ENCODE results near the gene ITGB5.
"Not testable (repeated sequence)": the region's sequence is repeated elsewhere in the genome, so short reads cannot be mapped to it uniquely, and the experiment has no call there.

Gene ITGB5

GRCh38 chr3:124766113-124767095 is 120.8 kb downstream of the ITGB5 start:
- DNase-seq = no peak

DNA sequence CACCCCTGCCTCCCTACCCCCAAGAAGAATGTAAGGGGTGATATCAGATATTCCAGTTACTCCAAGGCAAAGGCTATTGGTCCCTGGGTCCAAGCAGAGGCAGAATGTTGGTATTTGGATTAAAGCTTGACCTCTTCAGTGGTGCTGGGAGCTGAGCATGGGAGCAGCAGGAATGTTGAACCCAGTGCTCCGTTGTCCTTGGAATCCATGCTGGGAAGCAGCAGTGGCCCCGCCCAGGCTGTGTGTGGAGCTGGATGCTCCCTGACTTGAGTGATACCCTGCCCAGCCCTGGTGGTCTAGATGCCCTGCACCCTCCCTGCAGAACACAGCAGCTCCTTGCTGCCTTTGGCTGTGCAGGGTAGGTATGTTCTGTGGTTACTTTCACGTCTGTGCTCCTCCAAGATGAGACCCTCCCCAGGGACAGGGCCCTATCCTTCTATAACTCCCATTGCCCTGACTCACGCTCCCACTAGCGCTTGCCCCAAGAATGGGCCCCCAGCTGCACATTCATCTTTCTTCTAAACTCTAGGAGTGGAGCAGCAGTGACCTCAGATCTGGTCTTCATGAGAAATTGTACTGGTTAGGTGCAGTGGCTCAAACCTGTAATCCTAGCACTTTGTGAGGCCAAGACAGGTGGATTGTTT is 121.8 kb downstream of the ITGB5 start:
- DNase-seq = no peak

DNA sequence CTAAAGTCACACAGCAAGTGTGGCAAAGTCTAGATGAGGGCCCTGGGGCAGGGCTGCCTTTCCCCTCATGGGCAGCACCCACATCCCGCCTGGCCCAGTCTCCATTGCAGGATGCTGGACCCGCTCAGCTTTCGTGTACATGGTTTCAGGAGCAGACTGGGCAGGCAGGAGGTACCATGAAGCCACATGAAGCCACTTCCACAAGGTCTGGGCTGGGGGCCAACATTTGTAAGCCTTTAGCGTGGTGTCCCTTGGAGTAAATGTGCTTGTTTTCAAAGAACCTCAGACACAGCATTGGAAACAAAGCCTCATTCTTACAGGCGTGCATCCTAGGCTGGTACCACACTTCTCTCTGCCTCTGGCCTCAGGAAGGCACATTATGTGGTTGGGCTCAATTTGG is 122.4 kb downstream of the ITGB5 start:
- no peak for DNase-seq

- no peak for DNase-seq
Measured at GRCh38 chr3:124763644-124764358, 123.4 kb downstream of the ITGB5 start.

GRCh38 chr3:124763206-124763605 is 124.0 kb downstream of the ITGB5 start:
- DNase-seq = no peak

- DNase-seq = no peak
Measured at GRCh38 chr3:124762661-124763011, 124.5 kb downstream of the ITGB5 start.

- no peak for DNase-seq
Measured at GRCh38 chr3:124761935-124762660, 125.1 kb downstream of the ITGB5 start.

- DNase-seq = peak; percentile 79
Measured at GRCh38 chr3:124761250-124761796, 125.8 kb downstream of the ITGB5 start.

- no peak for DNase-seq
Measured at GRCh38 chr3:124760601-124761000, 126.6 kb downstream of the ITGB5 start.

DNA sequence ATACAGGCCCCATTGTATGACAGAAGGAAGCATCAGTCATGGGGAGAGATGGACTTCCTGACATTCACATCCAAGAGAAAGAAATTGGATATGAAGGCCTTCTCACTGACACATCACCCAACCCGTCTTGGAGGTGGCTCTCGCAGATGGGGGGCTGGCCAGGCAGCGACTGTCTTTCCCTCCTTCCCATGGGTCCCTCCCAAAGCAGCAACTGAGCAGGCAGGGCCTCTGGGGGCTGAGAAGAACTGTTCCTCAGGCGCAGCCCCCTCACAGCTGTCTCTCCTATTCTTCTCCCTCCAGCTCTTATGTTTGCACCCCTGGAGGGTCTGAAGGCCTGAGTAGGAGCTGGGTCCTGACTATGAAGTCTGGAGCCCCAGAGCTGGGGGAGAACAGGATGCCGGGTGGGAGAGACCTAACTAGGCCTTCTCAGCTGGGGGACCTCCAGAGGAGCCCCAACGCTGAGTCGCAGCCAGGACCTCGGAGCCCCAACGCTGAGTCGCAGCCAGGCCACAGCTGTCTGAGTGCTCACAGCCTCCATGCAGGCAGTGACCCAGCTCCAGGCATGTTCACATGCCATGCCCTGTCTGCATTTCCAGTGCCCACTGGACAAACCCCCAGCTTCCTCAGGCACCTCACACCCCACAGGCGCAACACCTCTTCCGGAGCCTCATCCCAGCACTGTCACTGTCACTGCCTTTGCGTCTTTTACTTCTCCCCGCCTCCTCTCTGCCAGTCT is 127.3 kb downstream of the ITGB5 start:
- DNase-seq = no peak

DNA sequence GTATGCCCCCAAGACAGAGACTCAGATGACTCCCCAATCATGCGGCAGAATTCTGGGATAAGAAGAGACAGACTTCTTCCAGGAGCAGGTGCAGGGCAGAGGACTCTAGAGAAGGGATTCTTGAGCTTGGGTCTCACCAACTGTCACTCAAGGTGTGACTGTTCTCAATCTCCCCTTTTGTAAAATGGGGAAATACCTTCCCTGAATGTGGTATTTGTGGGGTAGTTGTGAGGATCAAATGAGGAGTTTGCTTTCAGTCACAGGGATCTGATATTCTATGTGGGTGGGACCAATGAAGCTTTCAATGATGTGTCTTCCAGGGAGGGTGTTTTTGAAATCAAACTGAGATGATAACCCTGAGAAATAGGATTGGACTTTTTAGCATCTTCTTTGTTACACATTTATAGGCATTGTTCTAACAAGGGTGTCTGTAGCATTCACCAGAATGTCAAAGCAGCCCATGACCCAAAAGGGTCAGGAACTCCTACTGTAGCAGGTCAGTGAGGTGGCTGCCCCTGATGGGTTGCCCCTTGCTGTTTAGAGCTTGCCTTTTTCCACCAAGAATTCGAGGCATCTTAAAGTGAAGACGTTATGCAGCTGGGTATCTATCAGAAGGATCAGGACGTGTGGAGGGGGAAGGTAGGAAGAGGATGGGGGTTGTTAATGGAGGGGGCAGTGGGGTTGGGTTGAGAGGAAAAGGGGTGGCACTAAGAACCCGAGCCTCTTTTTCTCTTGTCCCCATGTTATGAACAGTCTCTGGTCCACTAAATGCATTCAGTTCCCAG is 128.1 kb downstream of the ITGB5 start:
- DNase-seq = no peak

- not testable (repeated sequence) for DNase-seq
Measured at GRCh38 chr3:124757926-124758325, 129.2 kb downstream of the ITGB5 start.

DNA sequence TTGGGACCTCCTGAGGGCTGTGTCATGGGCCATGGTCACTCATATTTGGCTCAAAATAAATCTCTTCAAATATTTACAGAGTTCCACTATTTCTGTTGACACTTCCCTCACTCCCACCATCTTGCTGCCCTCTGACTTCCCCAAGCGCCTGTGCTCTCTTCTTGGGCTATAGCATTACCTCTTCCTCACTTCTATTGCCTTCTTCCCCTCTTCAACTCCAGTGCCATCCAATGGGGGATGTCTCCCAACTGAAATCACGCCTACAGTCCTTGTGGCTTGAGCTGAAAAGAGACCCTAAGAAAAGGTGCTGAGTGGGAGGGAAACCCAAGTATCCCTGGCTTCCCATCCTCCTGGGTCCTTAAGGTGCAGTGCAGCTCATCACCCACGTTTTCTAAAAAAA is 135.1 kb downstream of the ITGB5 start:
- DNase-seq = no peak

GRCh38 chr3:124751501-124751900 is 135.7 kb downstream of the ITGB5 start:
- DNase-seq = no peak

- not testable (repeated sequence) for DNase-seq
Measured at GRCh38 chr3:124749877-124750276, 137.3 kb downstream of the ITGB5 start.

GRCh38 chr3:124748560-124749198 is 138.5 kb downstream of the ITGB5 start:
- no peak for DNase-seq

DNA sequence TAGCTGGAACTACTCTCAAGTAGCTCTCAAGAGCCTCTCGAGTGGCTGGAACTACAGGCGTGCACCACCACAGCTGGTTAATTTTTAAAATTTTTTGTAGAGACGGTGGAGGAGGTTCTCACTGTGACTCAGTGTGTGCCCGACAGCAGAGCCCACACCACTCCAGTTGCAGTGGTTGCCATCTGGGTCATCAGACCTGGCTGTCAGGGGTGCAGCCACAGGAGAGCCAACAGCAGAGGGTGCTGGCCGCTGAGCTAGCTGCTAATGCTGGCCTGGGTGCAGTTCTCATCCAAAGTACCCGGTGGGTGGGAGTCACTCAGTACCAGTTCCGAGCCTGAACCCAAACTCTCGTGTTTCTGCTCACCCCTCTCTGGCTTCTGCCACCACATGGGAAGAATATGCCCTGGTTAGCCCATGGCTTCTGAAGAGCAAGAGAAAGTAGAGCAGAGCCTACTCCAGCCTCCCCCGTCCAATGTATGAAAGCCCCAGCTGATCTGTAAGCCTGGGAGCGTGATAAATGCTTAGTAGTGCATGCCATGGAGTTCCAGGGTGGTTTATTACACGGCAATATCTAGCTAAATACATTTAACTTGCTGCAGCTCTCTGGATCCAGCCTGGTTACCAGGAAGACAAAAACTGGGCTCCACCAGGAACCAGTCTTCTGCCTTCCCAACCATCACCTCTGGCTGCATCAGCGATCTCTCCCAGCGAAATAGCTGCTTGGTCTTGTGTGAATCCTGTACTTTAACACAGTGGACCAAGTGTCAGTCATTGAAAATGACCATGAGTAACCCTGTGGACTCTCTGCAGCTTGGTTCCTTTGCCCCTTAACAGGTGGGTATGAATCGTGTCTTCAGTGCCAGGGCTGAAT is 139.8 kb downstream of the ITGB5 start:
- no peak for DNase-seq

GRCh38 chr3:124745756-124746155 is 141.4 kb downstream of the ITGB5 start:
- DNase-seq = no peak

- no peak for DNase-seq
Measured at GRCh38 chr3:124741027-124741426, 146.1 kb downstream of the ITGB5 start.
